Naive B cell (primary cell): ENCODE data around the gene MRM1. TPM values are rescaled to one million over a fixed set of nuclear protein-coding genes. Genes with fewer than 3 reads are reported as not detected.

Source experiments
- ATAC-seq, 2 donors: fragments of 150-1000 bp; cut with Tn5 transposase; 2 replicates each; pipeline ENCODE4 v1.10.0; 2021; ENCODE audit warnings: low read depth in 2 of 2, mild to moderate bottlenecking in 2 of 2, moderate library complexity in 2 of 2
- DNase-seq: peaks from one replicate; pipeline ENCODE4 v3.0.0; 2022
- H3K27ac Mint-ChIP-seq, 6 donors: one replicate each; pipeline ENCODE4 v1.8.0; 2020 to 2022; ENCODE audit warnings: mild to moderate bottlenecking in 6 of 6, mixed read lengths in 6 of 6, moderate library complexity in 5 of 6, inconsistent platforms in 2 of 6
- H3K27me3 Mint-ChIP-seq, 3 donors: one replicate each; pipeline ENCODE4 v1.8.0; 2021 to 2022; ENCODE audit warnings: mixed read lengths in 3 of 3, mild to moderate bottlenecking in 1 of 3
- H3K36me3 Mint-ChIP-seq, 2 donors: one replicate each; pipeline ENCODE4 v1.8.0; 2020 to 2022; ENCODE audit warnings: mixed read lengths in 2 of 2, inconsistent platforms in 1 of 2, mild to moderate bottlenecking in 1 of 2
- H3K4me1 Mint-ChIP-seq, 3 donors: one replicate each; pipeline ENCODE4 v1.8.0; 2020 to 2022; ENCODE audit warnings: mixed read lengths in 3 of 3, inconsistent platforms in 1 of 3, mild to moderate bottlenecking in 1 of 3, moderate library complexity in 1 of 3
- H3K4me3 Mint-ChIP-seq, 8 donors: one replicate each; pipeline ENCODE4 v1.8.0; 2020 to 2022; ENCODE audit warnings: mild to moderate bottlenecking in 8 of 8, mixed read lengths in 8 of 8, moderate library complexity in 8 of 8, inconsistent platforms in 2 of 8
- H3K9me3 Mint-ChIP-seq, 7 donors: one replicate each; pipeline ENCODE4 v1.8.0; 2020 to 2022; ENCODE audit warnings: mixed read lengths in 7 of 7, mild to moderate bottlenecking in 5 of 7, inconsistent platforms in 2 of 7, moderate library complexity in 1 of 7
- polyA plus RNA-seq, 6 donors: library from polyadenylated mRNA; unstranded; fragments of 300-500 nt; fragmentation: Illumina TruSeq; gene quantifications; one replicate each; pipeline ENCODE4 v1.2.3, GENCODE V29; 2021; ENCODE audit warnings: low read depth in 6 of 6

Gene MRM1
- polyA plus RNA-seq, 6 donors from 2014 or later = 3.0 to 9.1 (median 6.0) TPM

DNA sequence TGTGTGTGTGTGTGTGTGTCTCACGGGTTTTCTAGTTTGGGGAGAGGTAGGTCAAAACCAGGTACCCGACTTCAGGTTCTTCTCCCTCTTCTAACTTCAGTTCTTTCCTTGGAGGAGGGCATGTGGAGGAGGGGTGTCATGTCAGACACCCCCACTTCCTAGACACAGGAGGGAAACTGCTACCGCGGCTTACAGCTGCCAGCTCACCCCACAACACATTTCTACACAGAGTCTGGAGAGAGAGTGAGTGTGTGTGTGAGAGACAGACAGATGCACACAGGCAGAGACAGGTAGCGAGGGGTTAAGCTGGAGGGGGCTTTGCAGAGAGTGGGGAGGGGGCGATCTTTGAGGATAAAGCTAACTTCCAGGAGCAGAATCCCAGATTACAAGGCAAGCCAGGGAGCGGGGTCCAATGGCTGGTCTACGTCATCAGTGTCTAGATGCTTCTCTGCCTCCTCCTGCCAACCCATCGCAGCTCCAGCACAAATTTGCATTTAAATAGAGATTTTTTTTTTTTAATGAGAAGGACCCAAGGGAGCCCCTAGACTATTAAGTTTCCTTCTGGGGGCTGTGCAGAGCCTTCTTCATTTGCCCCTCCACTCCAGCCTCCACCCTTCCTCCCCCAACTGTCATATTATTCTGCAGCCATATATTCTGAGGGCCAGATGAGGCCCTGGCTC is 48.9 kb downstream of the MRM1 start:
- no peaks in the 10 kb centered on the region for H3K4me1 Mint-ChIP-seq
- no peaks in the 10 kb centered on the region for H3K36me3 Mint-ChIP-seq
- no peak overlapping the region for H3K27ac Mint-ChIP-seq
- H3K4me3 Mint-ChIP-seq = no peak overlapping the region
- peaks cover 29 to 83% (median 82%) of the 10 kb centered on the region in 3 donors for H3K27me3 Mint-ChIP-seq
- no peak for DNase-seq
- H3K9me3 Mint-ChIP-seq = peaks cover 0 to 2% (median 0%) of the 10 kb centered on the region in 7 donors
- ATAC-seq = no peak

DNA sequence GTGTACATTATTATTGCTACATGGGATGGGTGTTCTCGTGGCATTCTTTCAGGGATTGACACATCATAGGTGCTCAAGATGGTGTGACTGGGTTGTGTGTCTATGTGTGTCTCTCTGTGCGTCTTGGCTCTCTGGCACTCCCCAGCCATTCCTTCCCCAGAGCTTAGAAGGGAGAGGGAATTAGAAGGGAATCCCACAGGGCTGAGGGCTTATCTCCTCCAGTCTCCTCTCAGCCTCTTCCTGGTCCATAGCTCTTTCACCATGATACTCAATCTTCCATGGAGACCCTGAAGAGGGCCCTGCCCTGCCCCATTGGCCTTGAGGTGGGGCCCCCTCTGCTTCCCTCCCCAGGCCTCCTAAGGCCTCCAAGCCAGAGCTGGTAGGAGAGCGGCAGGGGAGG is 52.0 kb downstream of the MRM1 start:
- H3K4me3 Mint-ChIP-seq = no peak overlapping the region

DNA sequence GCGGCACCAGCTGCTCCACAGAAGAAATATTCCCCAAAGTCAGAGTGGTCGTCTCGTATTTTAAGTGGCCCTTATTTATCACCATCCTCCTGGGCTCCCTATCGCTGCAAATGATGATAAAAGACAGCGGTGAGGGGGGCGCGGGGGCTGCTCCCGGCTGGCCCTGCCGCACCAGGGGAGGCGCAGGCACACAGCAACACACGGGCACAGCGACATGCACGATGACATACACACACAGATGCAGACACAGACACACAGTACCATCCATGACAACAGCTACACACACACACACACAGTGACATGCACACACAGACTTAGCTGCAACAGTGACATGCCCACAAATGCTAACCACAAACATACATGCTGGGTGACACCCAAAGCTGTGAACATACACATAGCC is 52.5 kb downstream of the MRM1 start:
- peaks cover 44 to 89% (median 88%) of the 10 kb centered on the region in 3 donors for H3K27me3 Mint-ChIP-seq
- H3K36me3 Mint-ChIP-seq = no peaks in the 10 kb centered on the region
- peak overlapping the region in 1 of 6 donors; percentile 11 for H3K27ac Mint-ChIP-seq
- peaks cover 0 to 2% (median 0%) of the 10 kb centered on the region in 7 donors for H3K9me3 Mint-ChIP-seq
- H3K4me1 Mint-ChIP-seq = peaks cover 6 to 15% (median 11%) of the 10 kb centered on the region in 3 donors
- H3K4me3 Mint-ChIP-seq = no peak overlapping the region
- no peak for ATAC-seq
- DNase-seq = no peak

More for the DNA sequence above, 52.0 kb downstream of the MRM1 start:
- Mint-ChIP-seq H3K27me3 (peaks cover 42 to 89% (median 88%) of the 10 kb centered on the region in 3 donors), H3K9me3 (peaks cover 0 to 2% (median 0%) of the 10 kb centered on the region in 7 donors), H3K27ac (no peak overlapping the region), H3K36me3 (no peaks in the 10 kb centered on the region), H3K4me1 (peaks cover 6 to 11% (median 11%) of the 10 kb centered on the region in 3 donors)
- DNase-seq (no peak), ATAC-seq (no peak)

DNA sequence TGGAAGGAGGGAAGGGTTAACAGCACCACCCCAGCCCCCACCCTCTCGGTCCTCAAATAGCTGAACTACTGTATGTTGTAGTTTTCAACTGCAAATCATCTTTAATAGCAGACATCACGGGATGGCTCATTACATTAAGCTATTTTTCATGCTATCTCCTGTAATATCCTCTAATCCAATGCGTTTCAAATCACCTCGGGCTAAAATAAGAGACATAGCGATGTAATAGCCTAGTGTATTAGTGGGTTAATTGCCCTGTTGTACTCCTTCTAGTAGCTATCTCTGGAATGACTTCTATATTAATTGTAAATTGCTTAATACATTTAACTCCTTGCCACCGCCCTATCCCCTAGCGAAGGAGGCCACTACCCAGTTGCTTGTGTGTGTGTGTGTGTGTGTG is 54.3 kb downstream of the MRM1 start:
- H3K36me3 Mint-ChIP-seq = no peaks in the 10 kb centered on the region
- DNase-seq = no peak
- peak overlapping the region in 1 of 8 donors; percentile 39 for H3K4me3 Mint-ChIP-seq
- H3K4me1 Mint-ChIP-seq = peaks cover 6 to 15% (median 11%) of the 10 kb centered on the region in 3 donors
- peaks cover 50 to 89% (median 88%) of the 10 kb centered on the region in 3 donors for H3K27me3 Mint-ChIP-seq
- peaks cover 0 to 2% (median 0%) of the 10 kb centered on the region in 7 donors for H3K9me3 Mint-ChIP-seq
- H3K27ac Mint-ChIP-seq = no peak overlapping the region
- ATAC-seq = no peak

DNA sequence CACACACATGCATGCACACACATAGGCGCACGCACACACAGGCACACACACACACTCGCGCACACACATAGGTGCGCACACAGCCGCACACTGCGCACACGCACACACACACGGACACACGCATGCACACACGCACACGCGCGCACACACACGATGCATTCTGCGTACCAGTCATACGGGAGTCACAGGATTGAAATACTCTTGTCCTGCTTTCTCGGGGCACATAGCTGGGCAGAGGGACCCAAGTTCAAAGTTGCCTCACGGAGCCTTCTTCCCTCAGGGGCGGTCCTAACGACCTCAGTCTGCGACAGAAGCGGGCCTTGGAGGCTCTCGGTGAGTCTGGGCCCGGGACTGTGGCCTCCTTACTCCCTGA is 56.0 kb downstream of the MRM1 start:
- Mint-ChIP-seq H3K27me3 (peaks cover 42 to 78% (median 74%) of the 10 kb centered on the region in 3 donors), H3K36me3 (no peaks in the 10 kb centered on the region), H3K27ac (no peak overlapping the region), H3K4me3 (peak overlapping the region; percentile 34 to 73 (median 70)), H3K4me1 (peaks cover 6 to 15% (median 11%) of the 10 kb centered on the region in 3 donors), H3K9me3 (no peaks in the 10 kb centered on the region)
- ATAC-seq (no peak), DNase-seq (no peak)

DNA sequence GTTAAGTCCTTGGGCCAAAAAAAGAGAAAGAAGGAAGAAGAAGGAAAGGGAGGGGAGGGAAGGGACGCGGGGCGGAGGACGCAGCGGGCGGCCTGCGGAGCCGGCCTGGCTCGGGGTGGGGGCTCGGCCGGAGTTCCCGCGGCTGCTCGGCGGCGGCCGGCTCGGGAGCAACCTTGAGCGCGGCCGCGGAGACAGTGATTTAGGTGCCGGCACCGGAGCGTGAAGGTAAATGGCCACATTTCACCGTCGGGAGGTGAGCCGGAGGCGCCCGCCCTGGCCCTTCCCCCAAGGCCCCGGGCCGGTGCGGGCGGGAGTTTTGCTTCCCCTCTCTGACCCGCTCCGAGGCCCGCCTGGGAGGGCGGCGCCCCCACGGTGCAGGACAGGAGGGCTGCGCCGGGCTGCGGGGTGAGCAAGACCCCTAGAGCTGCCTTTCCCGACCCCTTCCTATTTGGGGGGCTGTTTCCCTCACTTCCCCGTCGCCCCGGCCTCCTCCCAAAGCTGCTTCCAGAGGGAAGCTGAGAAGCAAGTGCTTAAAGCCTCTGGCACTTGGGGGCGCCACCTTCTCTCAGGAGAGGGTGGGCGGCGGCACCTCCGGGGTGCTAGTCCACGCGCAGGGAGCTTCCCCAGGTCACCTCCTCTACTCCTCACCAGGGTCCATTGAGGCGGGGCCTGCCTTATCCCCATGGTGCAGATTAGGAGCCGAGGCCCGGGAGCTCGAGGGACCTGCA is 56.5 kb downstream of the MRM1 start:
- no peak overlapping the region for H3K27ac Mint-ChIP-seq

More for the DNA sequence above, 56.5 kb downstream of the MRM1 start:
- peak overlapping the region; percentile 52 to 80 (median 71) for H3K4me3 Mint-ChIP-seq
- no peaks in the 10 kb centered on the region for H3K9me3 Mint-ChIP-seq
- H3K4me1 Mint-ChIP-seq = peaks cover 6 to 15% (median 11%) of the 10 kb centered on the region in 3 donors
- H3K36me3 Mint-ChIP-seq = no peaks in the 10 kb centered on the region
- H3K27me3 Mint-ChIP-seq = peaks cover 41 to 80% (median 76%) of the 10 kb centered on the region in 3 donors
- DNase-seq (no peak), ATAC-seq (peak; percentile 53 to 69)

Other genes with a start within 250 kb of the MRM1 start
- gene TBC1D3H, start 213.1 kb upstream of the MRM1 start, polyA plus RNA-seq = not detected
- gene ZNHIT3, start 114.9 kb upstream of the MRM1 start, polyA plus RNA-seq = 10 to 100 TPM; 72.3 to 99.5 (median 88.4) TPM
- 1 to 10 TPM; 1.3 to 8.6 (median 4.9) TPM for gene MYO19, start 66.7 kb upstream of the MRM1 start, polyA plus RNA-seq
- gene PIGW, start 66.6 kb upstream of the MRM1 start, polyA plus RNA-seq = 10 to 100 TPM in 4 of 6 donors, 1 to 10 TPM in 2; 9.3 to 35.0 (median 12.4) TPM
- gene GGNBP2, start 56.7 kb upstream of the MRM1 start, polyA plus RNA-seq = 10 to 100 TPM; 45.5 to 86.3 (median 61.3) TPM
- gene DHRS11, start 9.7 kb upstream of the MRM1 start, polyA plus RNA-seq = 1 to 10 TPM; 2.8 to 7.6 (median 3.7) TPM